Neural progenitor cell (in vitro differentiated cells): ENCODE measurements around the gene RPN2. TPM values are rescaled to one million over a fixed set of nuclear protein-coding genes. Genes with fewer than 3 reads are reported as not detected.
A peak's percentile ranks its signal among the peaks of the same experiment; 100 is the strongest.

Experiments
- DNase-seq: peaks from one replicate; pipeline ENCODE4 v3.0.0-alpha.2; 2016; ENCODE audit warnings: low spot score
- H2AFZ ChIP-seq: fragments of 200-600 bp; sonication (generic); replicated peaks from 2 replicates; pipeline ENCODE4 v1.6.1; 2016; ENCODE audit warnings: antibody characterized with exemption
- H3F3A ChIP-seq: fragments of 200-600 bp; sonication (generic); 2 replicates; pipeline ENCODE4 v1.6.1; 2016; ENCODE audit warnings: antibody characterized with exemption, low read depth
- H3K27ac ChIP-seq: fragments of 200-600 bp; sonication (generic); 2 replicates; pipeline ENCODE4 v1.5.1; 2016; ENCODE audit warnings: mild to moderate bottlenecking
- H3K27me3 ChIP-seq: fragments of 200-600 bp; sonication (generic); 2 replicates; pipeline ENCODE4 v1.6.1; 2016; ENCODE audit warnings: mild to moderate bottlenecking, moderate library complexity
- H3K36me3 ChIP-seq: fragments of 200-600 bp; sonication (generic); 2 replicates; pipeline ENCODE4 v1.5.1; 2016
- H3K4me1 ChIP-seq: fragments of 200-600 bp; sonication (generic); 2 replicates; pipeline ENCODE4 v1.6.1; 2016; ENCODE audit warnings: mixed run types
- H3K4me2 ChIP-seq: fragments of 200-600 bp; sonication (generic); 2 replicates; pipeline ENCODE4 v1.6.1; 2016
- H3K4me3 ChIP-seq: fragments of 200-600 bp; sonication (generic); 2 replicates; pipeline ENCODE4 v1.5.1; 2016
- H3K79me2 ChIP-seq: fragments of 200-600 bp; sonication (generic); 2 replicates; pipeline ENCODE4 v1.6.1; 2016; ENCODE audit warnings: low read depth
- H3K9ac ChIP-seq: fragments of 200-600 bp; sonication (generic); 2 replicates; pipeline ENCODE4 v1.6.1; 2016
- H3K9me3 ChIP-seq: fragments of 200-600 bp; sonication (generic); 2 replicates; pipeline ENCODE4 v1.5.1; 2016; ENCODE audit warnings: low read depth
- H4K20me1 ChIP-seq: fragments of 200-600 bp; sonication (generic); 2 replicates; pipeline ENCODE4 v1.6.1; 2016; ENCODE audit warnings: low read depth
- H3K27ac Mint-ChIP-seq: 3 replicates; pipeline ENCODE4 v1.8.0; 2021; ENCODE audit warnings: mixed read lengths
- H3K27me3 Mint-ChIP-seq: 2 replicates; pipeline ENCODE4 v1.8.0; 2022; ENCODE audit warnings: low read depth, mild to moderate bottlenecking, inconsistent platforms, moderate library complexity, mixed read lengths; ENCODE audit not compliant: insufficient read depth
- H3K36me3 Mint-ChIP-seq: 3 replicates; pipeline ENCODE4 v1.8.0; 2021; ENCODE audit warnings: mixed read lengths
- H3K4me1 Mint-ChIP-seq: 3 replicates; pipeline ENCODE4 v1.8.0; 2021; ENCODE audit warnings: mixed read lengths
- H3K4me3 Mint-ChIP-seq: 3 replicates; pipeline ENCODE4 v1.8.0; 2021; ENCODE audit warnings: mild to moderate bottlenecking, moderate library complexity, mixed read lengths
- H3K9me3 Mint-ChIP-seq: 3 replicates; pipeline ENCODE4 v1.8.0; 2020; ENCODE audit warnings: mixed read lengths
- EZH2 ChIP-seq: fragments of 200-600 bp; sonication (generic); IDR thresholded peaks from 2 replicates; pipeline ENCODE4 v1.6.1; 2017; ENCODE audit warnings: antibody characterized with exemption, mild to moderate bottlenecking, moderate library complexity
- EZH2phosphoT487 ChIP-seq: fragments of 200-600 bp; sonication (generic); IDR thresholded peaks from 2 replicates; pipeline ENCODE4 v1.6.1; 2017; ENCODE audit warnings: antibody characterized with exemption
- total RNA-seq: library from RNA; depleted of rRNA; stranded (reverse); fragments of >200 nt; gene quantifications from 2 replicates; pipeline ENCODE4 v1.2.3, GENCODE V29; 2015; ENCODE audit warnings: low replicate concordance
- TF ChIP-seq, protein P1 (sequence below): fragments of 200-600 bp; sonication (generic); IDR thresholded peaks from 2 replicates; pipeline ENCODE4 v1.5.1; 2017; ENCODE audit warnings: antibody characterized with exemption, mild to moderate bottlenecking

Gene RPN2
- total RNA-seq, 1 donor from 2014 or later, result 249 TPM

DNA sequence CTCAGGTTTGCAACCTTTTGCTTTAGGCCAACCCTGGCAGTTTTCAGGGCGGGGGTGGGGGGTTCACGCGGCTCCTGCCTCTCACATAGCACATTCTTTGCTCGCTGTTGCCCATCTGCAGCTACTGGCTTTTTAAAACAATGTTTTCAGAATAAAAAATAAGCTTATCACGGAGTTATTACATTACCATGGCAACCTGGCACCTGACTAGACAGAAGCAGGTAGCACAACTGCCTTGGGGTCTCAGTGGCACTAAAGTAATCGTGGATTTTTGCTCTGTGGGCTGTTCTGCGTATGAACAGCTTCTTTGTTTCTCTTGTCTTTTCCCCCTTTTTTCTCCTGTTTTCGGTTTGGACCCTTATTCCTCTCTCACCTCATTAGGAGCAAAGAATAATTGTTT is 101.3 kb downstream of the RPN2 start:
- no peak for DNase-seq
- H3K4me2 ChIP-seq, result no peak overlapping the region
- no peak overlapping the region for H3K4me3 ChIP-seq
- H3K36me3 ChIP-seq, result no peaks in the 10 kb centered on the region
- no peaks in the 10 kb centered on the region for H3K27me3 Mint-ChIP-seq
- H3K79me2 ChIP-seq, result no peaks in the 10 kb centered on the region
- H3K9ac ChIP-seq, result no peak overlapping the region
- no peaks in the 10 kb centered on the region for H3K36me3 Mint-ChIP-seq
- peak overlapping the region; percentile 34 for H3K27ac Mint-ChIP-seq
- TF ChIP-seq EZH2phosphoT487, result no peak
- TF ChIP-seq, protein P1, sequence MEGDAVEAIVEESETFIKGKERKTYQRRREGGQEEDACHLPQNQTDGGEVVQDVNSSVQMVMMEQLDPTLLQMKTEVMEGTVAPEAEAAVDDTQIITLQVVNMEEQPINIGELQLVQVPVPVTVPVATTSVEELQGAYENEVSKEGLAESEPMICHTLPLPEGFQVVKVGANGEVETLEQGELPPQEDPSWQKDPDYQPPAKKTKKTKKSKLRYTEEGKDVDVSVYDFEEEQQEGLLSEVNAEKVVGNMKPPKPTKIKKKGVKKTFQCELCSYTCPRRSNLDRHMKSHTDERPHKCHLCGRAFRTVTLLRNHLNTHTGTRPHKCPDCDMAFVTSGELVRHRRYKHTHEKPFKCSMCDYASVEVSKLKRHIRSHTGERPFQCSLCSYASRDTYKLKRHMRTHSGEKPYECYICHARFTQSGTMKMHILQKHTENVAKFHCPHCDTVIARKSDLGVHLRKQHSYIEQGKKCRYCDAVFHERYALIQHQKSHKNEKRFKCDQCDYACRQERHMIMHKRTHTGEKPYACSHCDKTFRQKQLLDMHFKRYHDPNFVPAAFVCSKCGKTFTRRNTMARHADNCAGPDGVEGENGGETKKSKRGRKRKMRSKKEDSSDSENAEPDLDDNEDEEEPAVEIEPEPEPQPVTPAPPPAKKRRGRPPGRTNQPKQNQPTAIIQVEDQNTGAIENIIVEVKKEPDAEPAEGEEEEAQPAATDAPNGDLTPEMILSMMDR, result no peak
- no peak for TF ChIP-seq EZH2
- no peaks in the 10 kb centered on the region for H3K9me3 Mint-ChIP-seq
- no peaks in the 10 kb centered on the region for H3K9me3 ChIP-seq
- peaks cover 4% of the 10 kb centered on the region for H3K4me1 ChIP-seq
- H4K20me1 ChIP-seq, result no peaks in the 10 kb centered on the region
- no peak overlapping the region for H3K27ac ChIP-seq
- peaks cover 33% of the 10 kb centered on the region for H3K4me1 Mint-ChIP-seq
- no peak overlapping the region for H2AFZ ChIP-seq
- no peak overlapping the region for H3K4me3 Mint-ChIP-seq
- peaks cover 3% of the 10 kb centered on the region for H3F3A ChIP-seq
- no peaks in the 10 kb centered on the region for H3K27me3 ChIP-seq

DNA sequence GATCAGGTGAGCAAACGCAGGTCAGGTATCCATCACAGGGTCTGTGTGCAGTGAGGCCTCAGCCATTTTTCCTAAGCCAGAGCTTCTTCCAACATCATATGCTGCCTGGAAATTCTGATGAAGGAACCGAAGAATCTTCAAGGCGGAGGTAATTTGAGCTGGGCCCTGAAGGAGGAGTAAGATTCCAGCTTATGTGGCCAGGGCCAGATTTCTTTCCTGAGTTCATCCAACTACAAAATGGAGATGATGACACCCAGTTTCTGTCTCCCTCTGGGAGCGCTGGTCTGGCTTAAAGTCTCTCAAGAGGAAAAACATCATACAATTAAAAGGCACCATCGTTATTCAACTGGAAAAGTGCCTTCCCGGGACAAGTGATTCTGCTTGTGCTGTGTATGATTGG is 103.4 kb downstream of the RPN2 start:
- TF ChIP-seq, protein P1, result peak; percentile 40
- TF ChIP-seq EZH2, result no peak
- no peak for TF ChIP-seq EZH2phosphoT487
- Mint-ChIP-seq H3K27me3 (no peaks in the 10 kb centered on the region), H3K4me1 (peaks cover 42% of the 10 kb centered on the region), H3K27ac (peak overlapping the region; percentile 82), H3K4me3 (no peak overlapping the region), H3K9me3 (no peaks in the 10 kb centered on the region), H3K36me3 (no peaks in the 10 kb centered on the region)
- peaks cover 12% of the 10 kb centered on the region for H3F3A ChIP-seq
- no peaks in the 10 kb centered on the region for H3K79me2 ChIP-seq
- H2AFZ ChIP-seq, result peak overlapping the region; percentile 56
- H3K4me2 ChIP-seq, result no peak overlapping the region
- H3K9ac ChIP-seq, result no peak overlapping the region
- peaks cover 11% of the 10 kb centered on the region for H3K4me1 ChIP-seq
- H3K4me3 ChIP-seq, result no peak overlapping the region
- no peak overlapping the region for H3K27ac ChIP-seq
- H3K27me3 ChIP-seq, result no peaks in the 10 kb centered on the region
- H3K9me3 ChIP-seq, result no peaks in the 10 kb centered on the region
- H3K36me3 ChIP-seq, result no peaks in the 10 kb centered on the region
- H4K20me1 ChIP-seq, result no peaks in the 10 kb centered on the region
- DNase-seq, result peak; percentile 43

DNA sequence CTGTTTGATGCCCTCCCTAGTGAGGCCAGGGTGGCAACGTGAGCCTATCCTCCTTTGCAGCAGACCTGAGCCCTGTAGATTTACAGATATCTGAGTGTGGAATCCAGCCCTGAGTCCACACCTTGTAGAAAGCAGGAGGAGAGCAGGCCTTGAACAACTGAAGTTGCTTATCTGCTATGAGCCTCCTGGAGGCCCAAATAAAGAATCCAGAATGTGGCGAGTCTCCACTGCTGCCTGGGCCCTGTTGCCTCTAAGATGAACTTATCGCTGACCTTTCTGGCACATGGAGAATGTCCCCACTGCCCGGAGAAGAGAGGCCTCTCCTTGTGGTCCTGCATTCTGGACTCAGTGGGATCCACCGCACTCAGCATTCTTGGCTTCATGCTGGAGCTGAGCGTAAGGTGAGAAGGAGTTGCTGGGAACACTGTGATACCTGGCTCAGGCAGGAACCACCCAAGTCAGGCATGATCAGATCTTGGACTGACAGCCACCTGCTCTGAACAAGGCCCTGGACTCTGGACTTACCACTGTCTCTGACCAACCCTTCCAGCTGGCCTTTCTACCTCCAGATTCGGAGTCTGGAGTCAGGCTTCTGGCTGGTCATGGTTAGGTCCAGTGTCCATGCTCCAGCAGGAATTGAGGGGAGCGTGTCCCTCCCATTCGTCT is 104.5 kb downstream of the RPN2 start:
- H2AFZ ChIP-seq, result no peak overlapping the region
- TF ChIP-seq, protein P1, result no peak
- TF ChIP-seq EZH2phosphoT487, result no peak
- no peak for TF ChIP-seq EZH2
- DNase-seq, result no peak

More for the DNA sequence above, 104.5 kb downstream of the RPN2 start:
- Histone ChIP-seq H3K27me3 (no peaks in the 10 kb centered on the region), H3K27ac (no peak overlapping the region), H3K36me3 (no peaks in the 10 kb centered on the region), H3K9me3 (no peaks in the 10 kb centered on the region), H3K4me3 (no peak overlapping the region), H3K9ac (no peak overlapping the region), H3K4me2 (no peak overlapping the region), H3K79me2 (no peaks in the 10 kb centered on the region), H3K4me1 (peaks cover 11% of the 10 kb centered on the region), H4K20me1 (no peaks in the 10 kb centered on the region), H3F3A (peaks cover 17% of the 10 kb centered on the region)
- Mint-ChIP-seq H3K36me3 (no peaks in the 10 kb centered on the region), H3K27ac (no peak overlapping the region), H3K27me3 (no peaks in the 10 kb centered on the region), H3K9me3 (no peaks in the 10 kb centered on the region), H3K4me3 (no peak overlapping the region), H3K4me1 (peaks cover 47% of the 10 kb centered on the region)
